Duodenal mucosa (tissue), 2 donors: ENCODE data around the gene SCIMP.

ENCODE experiments used
- H3K27ac ChIP-seq: one replicate; pipeline ENCODE4 v1.7.0; 2013; ENCODE audit warnings: low read depth, low read length
- H3K27me3 ChIP-seq, 2 donors: one replicate each; pipeline ENCODE4 v1.7.0; 2013; ENCODE audit warnings: low read length in 2 of 2, control low read depth in 1 of 2; ENCODE audit not compliant: insufficient read depth in 2 of 2, control insufficient read depth in 1 of 2
- H3K36me3 ChIP-seq, 2 donors: one replicate each; pipeline ENCODE4 v1.7.0; 2013; ENCODE audit warnings: low read length in 2 of 2, control low read depth in 1 of 2; ENCODE audit not compliant: insufficient read depth in 2 of 2, control insufficient read depth in 1 of 2
- H3K4me1 ChIP-seq, 2 donors: one replicate each; pipeline ENCODE4 v1.7.0; 2013; ENCODE audit warnings: low read length in 2 of 2, control low read depth in 1 of 2; ENCODE audit not compliant: insufficient read depth in 2 of 2, control insufficient read depth in 1 of 2
- H3K4me3 ChIP-seq, 2 donors: one replicate each; pipeline ENCODE4 v1.7.0; 2013; ENCODE audit warnings: low read length in 2 of 2, low read depth in 1 of 2
- H3K9ac ChIP-seq, 2 donors: one replicate each; pipeline ENCODE4 v1.7.0; 2013; ENCODE audit warnings: low read length in 2 of 2, low read depth in 1 of 2
- H3K9me3 ChIP-seq, 2 donors: one replicate each; pipeline ENCODE4 v1.7.0; 2013; ENCODE audit warnings: low read length in 2 of 2, control low read depth in 1 of 2; ENCODE audit not compliant: control insufficient read depth in 1 of 2

The SCIMP gene

DNA sequence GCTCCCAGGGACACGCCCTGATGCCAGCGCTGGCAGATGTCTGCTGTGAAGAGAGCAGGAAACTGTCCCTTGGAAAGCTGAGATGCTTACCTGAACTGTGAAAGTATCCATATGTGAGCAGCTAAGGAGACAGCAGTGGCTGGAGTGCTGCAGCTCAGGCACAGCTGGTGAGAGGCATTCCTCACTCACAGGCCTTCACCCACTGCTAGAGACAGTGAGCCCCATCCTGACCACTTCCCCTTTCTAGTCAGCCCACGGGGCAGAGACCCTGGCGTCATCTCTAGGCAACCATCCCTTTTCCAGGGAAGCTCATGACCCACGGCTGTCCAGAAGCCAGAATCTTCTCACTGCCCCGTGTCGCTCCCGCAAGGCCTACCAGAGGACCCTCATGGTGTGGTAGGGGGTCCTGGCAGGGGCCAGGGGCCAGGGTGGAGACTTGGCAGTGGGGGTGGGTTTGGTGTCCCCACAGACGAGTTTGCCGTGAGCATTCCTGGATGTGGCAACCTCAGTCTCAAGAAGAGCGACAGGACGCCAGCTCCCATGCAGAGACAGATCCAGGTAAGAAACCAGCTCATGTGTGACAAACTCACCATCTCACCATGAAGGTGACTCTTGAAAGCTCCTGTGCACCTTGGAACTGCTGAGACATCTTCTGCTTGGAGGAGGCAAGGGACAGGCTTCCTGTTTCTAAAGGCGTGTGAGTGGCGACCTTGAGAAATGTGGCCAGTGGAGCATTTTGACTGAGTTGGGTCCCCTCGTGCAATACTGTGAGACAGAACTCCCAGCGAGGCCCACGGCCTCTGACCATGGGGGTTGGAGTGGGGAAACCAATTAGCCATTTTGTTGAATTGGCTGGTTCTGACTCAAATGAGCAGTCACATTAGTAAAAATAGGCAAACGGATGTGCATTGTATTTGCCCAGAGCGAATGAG, at the start of gene SCIMP:
Gene SCIMP (minus strand): TSS at position 216 of the 932 bp plus-strand sequence. CDS start 105 bp downstream, at position 111.
- peak within 1 kb of the TSS in 1 of 2 donors; percentile 45 for H3K4me3 ChIP-seq
- peak within 1 kb of the TSS; percentile 23 for H3K27ac ChIP-seq
- no peak within 1 kb of the TSS for H3K9ac ChIP-seq
- peaks cover 0 to 4% of the 10 kb centered on the region in 2 donors for H3K9me3 ChIP-seq
- H3K27me3 ChIP-seq: no peaks in the 10 kb centered on the region
- no peaks in the 10 kb centered on the region for H3K4me1 ChIP-seq
- peaks cover 0 to 3% of the 10 kb centered on the region in 2 donors for H3K36me3 ChIP-seq

GRCh38 chr17:5283571-5284315, 49.1 kb upstream of the SCIMP start:
- H3K4me3 ChIP-seq: peak overlapping the region; percentile 67 to 76
- H3K9ac ChIP-seq: peak overlapping the region; percentile 16 to 64
- peaks cover 0 to 3% of the 10 kb centered on the region in 2 donors for H3K36me3 ChIP-seq
- H3K27me3 ChIP-seq: no peaks in the 10 kb centered on the region
- no peak overlapping the region for H3K27ac ChIP-seq
- no peaks in the 10 kb centered on the region for H3K9me3 ChIP-seq
- H3K4me1 ChIP-seq: peaks cover 18 to 21% of the 10 kb centered on the region in 2 donors

- Histone ChIP-seq H3K27ac (no peak overlapping the region), H3K9ac (peak overlapping the region; percentile 16 to 64)
These were observed 48.1 kb upstream of the SCIMP start for GRCh38 chr17:5282642-5283217.

DNA sequence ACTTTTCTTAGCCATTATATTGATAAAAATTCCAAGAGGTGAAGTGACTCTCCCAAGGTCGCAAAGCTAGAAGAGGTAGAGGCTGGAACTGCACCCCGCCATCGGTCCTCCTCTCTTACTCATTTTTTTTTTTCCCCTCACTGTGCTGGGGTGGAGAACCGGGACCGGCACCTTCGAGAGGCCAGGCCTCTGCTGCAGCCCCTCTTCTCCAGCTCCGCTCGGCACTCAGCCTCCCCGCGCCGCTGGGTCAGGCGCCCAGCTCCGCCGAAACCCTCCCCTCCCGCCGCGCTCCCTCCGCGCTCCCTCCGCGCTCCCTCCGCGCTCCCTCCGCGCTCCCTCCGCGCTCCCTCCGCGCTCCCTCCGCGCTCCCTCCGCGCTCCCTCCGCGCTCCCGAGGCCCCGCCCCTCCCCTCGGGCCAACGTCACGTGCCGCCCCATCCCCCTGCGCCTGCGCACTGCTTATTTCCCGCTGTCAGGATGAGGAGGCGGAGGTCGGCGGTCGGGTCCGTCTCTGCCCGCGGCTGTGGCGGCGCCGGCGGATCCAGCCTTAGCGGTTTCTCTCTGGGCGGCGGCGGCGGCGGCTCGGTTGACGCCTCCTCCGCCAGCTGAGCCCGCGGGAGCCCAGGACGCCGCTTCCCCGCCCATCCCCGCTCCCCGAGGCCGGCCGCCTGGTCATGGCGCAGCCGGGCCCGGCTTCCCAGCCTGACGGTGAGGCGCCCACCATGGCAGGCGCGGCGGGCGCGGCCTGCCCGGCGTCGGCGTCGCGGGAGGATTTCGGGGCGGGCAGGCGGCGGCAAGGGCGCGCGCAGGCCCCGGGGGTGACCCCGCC, 47.4 kb upstream of the SCIMP start, which contains the start of gene RABEP1:
Gene RABEP1 (plus strand): TSS at position 471 of the 828 bp plus-strand sequence. CDS start 203 bp downstream, at position 674.
- peaks cover 0 to 3% of the 10 kb centered on the region in 2 donors for H3K36me3 ChIP-seq
- H3K4me1 ChIP-seq: peaks cover 18 to 21% of the 10 kb centered on the region in 2 donors
- H3K4me3 ChIP-seq: peak within 1 kb of the TSS; percentile 74 to 76
- H3K27me3 ChIP-seq: no peaks in the 10 kb centered on the region
- peak within 1 kb of the TSS; percentile 88 for H3K27ac ChIP-seq
- H3K9me3 ChIP-seq: no peaks in the 10 kb centered on the region
- H3K9ac ChIP-seq: peak within 1 kb of the TSS; percentile 63 to 64

More at GRCh38 chr17:5282642-5283217, 48.1 kb upstream of the SCIMP start:
- no peaks in the 10 kb centered on the region for H3K27me3 ChIP-seq
- peaks cover 0 to 3% of the 10 kb centered on the region in 2 donors for H3K36me3 ChIP-seq
- H3K4me3 ChIP-seq: peak overlapping the region; percentile 67 to 76
- H3K4me1 ChIP-seq: peaks cover 18 to 21% of the 10 kb centered on the region in 2 donors
- H3K9me3 ChIP-seq: no peaks in the 10 kb centered on the region

GRCh38 chr17:5272322-5272721, 37.7 kb upstream of the SCIMP start:
- no peaks in the 10 kb centered on the region for H3K9me3 ChIP-seq
- H3K9ac ChIP-seq: no peak overlapping the region
- H3K27me3 ChIP-seq: no peaks in the 10 kb centered on the region
- no peak overlapping the region for H3K4me3 ChIP-seq
- no peaks in the 10 kb centered on the region for H3K36me3 ChIP-seq
- H3K4me1 ChIP-seq: no peaks in the 10 kb centered on the region
- no peak overlapping the region for H3K27ac ChIP-seq

- H3K36me3 ChIP-seq: no peaks in the 10 kb centered on the region
- no peak overlapping the region for H3K4me3 ChIP-seq
- H3K9me3 ChIP-seq: no peaks in the 10 kb centered on the region
- H3K27me3 ChIP-seq: no peaks in the 10 kb centered on the region
- no peak overlapping the region for H3K9ac ChIP-seq
- H3K4me1 ChIP-seq: peaks cover 0 to 3% of the 10 kb centered on the region in 2 donors
- H3K27ac ChIP-seq: no peak overlapping the region
These were observed 34.7 kb upstream of the SCIMP start for GRCh38 chr17:5269241-5269960.

GRCh38 chr17:5264893-5265292, 30.2 kb upstream of the SCIMP start:
- Histone ChIP-seq H3K9ac (no peak overlapping the region), H3K9me3 (no peaks in the 10 kb centered on the region), H3K27ac (no peak overlapping the region), H3K4me3 (no peak overlapping the region), H3K4me1 (peaks cover 0 to 3% of the 10 kb centered on the region in 2 donors), H3K27me3 (no peaks in the 10 kb centered on the region), H3K36me3 (no peaks in the 10 kb centered on the region)

GRCh38 chr17:5263441-5263840, 28.8 kb upstream of the SCIMP start:
- Histone ChIP-seq H3K4me1 (peaks cover 0 to 3% of the 10 kb centered on the region in 2 donors), H3K36me3 (no peaks in the 10 kb centered on the region), H3K27me3 (no peaks in the 10 kb centered on the region), H3K9me3 (no peaks in the 10 kb centered on the region), H3K9ac (no peak overlapping the region), H3K4me3 (no peak overlapping the region), H3K27ac (no peak overlapping the region)
